A673 (cell line): ENCODE measurements around the gene LHFPL2.

Experiments used
- CTCF ChIP-seq: fragments of 300-800, 200-600 bp; sonication (generic); conservative IDR thresholded peaks from 2 replicates; pipeline ENCODE4 v1.5.1; 2017; ENCODE audit warnings: low read depth, mild to moderate bottlenecking, antibody characterized with exemption, low read length, moderate library complexity, mixed read lengths
- EZH2 ChIP-seq: fragments of 200-600 bp; sonication (generic); IDR thresholded peaks from 2 replicates; pipeline ENCODE4 v1.6.1; 2017; ENCODE audit warnings: borderline replicate concordance, low read depth, mild to moderate bottlenecking, mixed read lengths, antibody characterized with exemption, low read length; ENCODE audit not compliant: poor library complexity, severe bottlenecking

- TF ChIP-seq CTCF (no peak), EZH2 (no peak)
These were observed 139.3 kb downstream of the LHFPL2 start for GRCh38 chr5:78509145-78509865.
